ENCODE data around the gene CSNK1A1.
"Not testable (repeated sequence)": the region's sequence is repeated elsewhere in the genome, so short reads cannot be mapped to it uniquely, and the experiment has no call there.

The CSNK1A1 gene

GRCh38 chr5:149572170-149572569, 20.9 kb upstream of the CSNK1A1 start:
- no peak for DNase-seq

- no peak for DNase-seq
These were observed 16.0 kb upstream of the CSNK1A1 start for GRCh38 chr5:149567226-149567625.

GRCh38 chr5:149564542-149565140, 13.4 kb upstream of the CSNK1A1 start:
- DNase-seq, result not testable (repeated sequence)

- DNase-seq, result no peak
These were observed 12.2 kb upstream of the CSNK1A1 start for GRCh38 chr5:149563466-149563865.

- no peak for DNase-seq
These were observed 10.6 kb upstream of the CSNK1A1 start for GRCh38 chr5:149561848-149562247.

- no peak for DNase-seq
These were observed 8.5 kb upstream of the CSNK1A1 start for GRCh38 chr5:149559706-149560105.

- DNase-seq, result no peak
These were observed 1.4 kb upstream of the CSNK1A1 start for GRCh38 chr5:149552553-149553160.

- no peak for DNase-seq
These were observed 827 bp upstream of the CSNK1A1 start for GRCh38 chr5:149552038-149552494.

- DNase-seq, result no peak
These were observed 529 bp downstream of the CSNK1A1 start for GRCh38 chr5:149550594-149551226.

GRCh38 chr5:149550268-149550583, 1.0 kb downstream of the CSNK1A1 start:
- peak; percentile 6 for DNase-seq

GRCh38 chr5:149549461-149550267, 1.6 kb downstream of the CSNK1A1 start:
- DNase-seq, result no peak

- DNase-seq, result no peak
These were observed 4.3 kb downstream of the CSNK1A1 start for GRCh38 chr5:149546974-149547373.

GRCh38 chr5:149545327-149545726, 5.9 kb downstream of the CSNK1A1 start:
- no peak for DNase-seq

GRCh38 chr5:149544028-149544420, 7.2 kb downstream of the CSNK1A1 start:
- peak; percentile 25 for DNase-seq

GRCh38 chr5:149543361-149544027, 7.7 kb downstream of the CSNK1A1 start:
- no peak for DNase-seq

- DNase-seq, result no peak
These were observed 9.3 kb downstream of the CSNK1A1 start for GRCh38 chr5:149541893-149542292.

- no peak for DNase-seq
These were observed 11.2 kb downstream of the CSNK1A1 start for GRCh38 chr5:149540089-149540488.

GRCh38 chr5:149537374-149537975, 13.8 kb downstream of the CSNK1A1 start:
- DNase-seq, result no peak

- DNase-seq, result not testable (repeated sequence)
These were observed 15.5 kb downstream of the CSNK1A1 start for GRCh38 chr5:149535787-149536186.

- no peak for DNase-seq
These were observed 18.8 kb downstream of the CSNK1A1 start for GRCh38 chr5:149532413-149532812.

GRCh38 chr5:149529463-149529862, 21.8 kb downstream of the CSNK1A1 start:
- no peak for DNase-seq

- DNase-seq, result no peak
These were observed 22.8 kb downstream of the CSNK1A1 start for GRCh38 chr5:149528281-149529060.

Measured in GF-D8 (cell line).